HFFc6 (cell line): ENCODE results near the gene EOLA1. TPM values are rescaled to one million over a fixed set of nuclear protein-coding genes. Genes with fewer than 3 reads are reported as not detected.
A peak's percentile ranks its signal among the peaks of the same experiment; 100 is the strongest.
"Not testable (repeated sequence)": the region's sequence is repeated elsewhere in the genome, so short reads cannot be mapped to it uniquely, and the experiment has no call there.

Source experiments
- DNase-seq: peaks from one replicate; pipeline ENCODE4 v3.0.0-alpha.2; 2018
- H3K27ac Mint-ChIP-seq: 2 replicates; pipeline ENCODE4 v1.8.0; 2020; ENCODE audit warnings: mild to moderate bottlenecking, mixed read lengths
- H3K27me3 Mint-ChIP-seq: 2 replicates; pipeline ENCODE4 v1.8.0; 2021; ENCODE audit warnings: mild to moderate bottlenecking, moderate library complexity, mixed read lengths; ENCODE audit not compliant: insufficient read depth
- H3K36me3 Mint-ChIP-seq: 2 replicates; pipeline ENCODE4 v1.8.0; 2021; ENCODE audit warnings: low read depth, mixed read lengths
- H3K4me1 Mint-ChIP-seq: 2 replicates; pipeline ENCODE4 v1.8.0; 2020; ENCODE audit warnings: low read depth, mixed read lengths
- H3K4me3 Mint-ChIP-seq: 2 replicates; pipeline ENCODE4 v1.8.0; 2020; ENCODE audit warnings: mild to moderate bottlenecking, moderate library complexity, mixed read lengths
- H3K9me3 Mint-ChIP-seq: 2 replicates; pipeline ENCODE4 v1.8.0; 2020; ENCODE audit warnings: mild to moderate bottlenecking, mixed read lengths
- total RNA-seq, 6 experiments: library from RNA; stranded (reverse); fragmentation: NEBNext Ultra II Directional; extraction: Animal tissue kit (Norgen Biotek cat#: 25700); gene quantifications; 2 replicates in 1 of 6; 3 replicates in 5 of 6; pipeline ENCODE4 v1.2.3, GENCODE V29; 2021
- TF ChIP-seq, protein P1 (sequence below): fragments of 200-600 bp; sonication (generic); IDR thresholded peaks from 2 replicates; pipeline ENCODE4 v1.5.0; 2021; ENCODE audit warnings: antibody characterized with exemption, mild to moderate bottlenecking

Gene EOLA1
- total RNA-seq, 6 experiments from 2014 or later = 11.3 to 15.4 (median 13.6) TPM

- peaks cover 2% of the 10 kb centered on the region; the same call in 1 of the 2 replicates for H3K27me3 Mint-ChIP-seq
- no peaks in the 10 kb centered on the region for H3K9me3 Mint-ChIP-seq
- H3K36me3 Mint-ChIP-seq = peaks cover 14% of the 10 kb centered on the region
These were observed 45.2 kb upstream of the EOLA1 start for GRCh38 chrX:149495573-149496071.

GRCh38 chrX:149497054-149497453 lies 43.8 kb upstream of the EOLA1 start:
- Mint-ChIP-seq H3K27me3 (peaks cover 2% of the 10 kb centered on the region; the same call in 1 of the 2 replicates), H3K9me3 (no peaks in the 10 kb centered on the region), H3K4me3 (no peak overlapping the region), H3K36me3 (peaks cover 13% of the 10 kb centered on the region), H3K27ac (peak overlapping the region; percentile 76), H3K4me1 (peaks cover 38% of the 10 kb centered on the region; the same call in 1 of the 2 replicates)
- TF ChIP-seq, protein P1, sequence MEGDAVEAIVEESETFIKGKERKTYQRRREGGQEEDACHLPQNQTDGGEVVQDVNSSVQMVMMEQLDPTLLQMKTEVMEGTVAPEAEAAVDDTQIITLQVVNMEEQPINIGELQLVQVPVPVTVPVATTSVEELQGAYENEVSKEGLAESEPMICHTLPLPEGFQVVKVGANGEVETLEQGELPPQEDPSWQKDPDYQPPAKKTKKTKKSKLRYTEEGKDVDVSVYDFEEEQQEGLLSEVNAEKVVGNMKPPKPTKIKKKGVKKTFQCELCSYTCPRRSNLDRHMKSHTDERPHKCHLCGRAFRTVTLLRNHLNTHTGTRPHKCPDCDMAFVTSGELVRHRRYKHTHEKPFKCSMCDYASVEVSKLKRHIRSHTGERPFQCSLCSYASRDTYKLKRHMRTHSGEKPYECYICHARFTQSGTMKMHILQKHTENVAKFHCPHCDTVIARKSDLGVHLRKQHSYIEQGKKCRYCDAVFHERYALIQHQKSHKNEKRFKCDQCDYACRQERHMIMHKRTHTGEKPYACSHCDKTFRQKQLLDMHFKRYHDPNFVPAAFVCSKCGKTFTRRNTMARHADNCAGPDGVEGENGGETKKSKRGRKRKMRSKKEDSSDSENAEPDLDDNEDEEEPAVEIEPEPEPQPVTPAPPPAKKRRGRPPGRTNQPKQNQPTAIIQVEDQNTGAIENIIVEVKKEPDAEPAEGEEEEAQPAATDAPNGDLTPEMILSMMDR = no peak
- no peak for DNase-seq

More at GRCh38 chrX:149495573-149496071, 45.2 kb upstream of the EOLA1 start:
- Mint-ChIP-seq H3K27ac (peak overlapping the region; percentile 87), H3K4me3 (peak overlapping the region; percentile 31; the same call in 1 of the 2 replicates), H3K4me1 (peaks cover 39% of the 10 kb centered on the region)
- DNase-seq = peak; percentile 84
- TF ChIP-seq, protein P1 = no peak

DNA sequence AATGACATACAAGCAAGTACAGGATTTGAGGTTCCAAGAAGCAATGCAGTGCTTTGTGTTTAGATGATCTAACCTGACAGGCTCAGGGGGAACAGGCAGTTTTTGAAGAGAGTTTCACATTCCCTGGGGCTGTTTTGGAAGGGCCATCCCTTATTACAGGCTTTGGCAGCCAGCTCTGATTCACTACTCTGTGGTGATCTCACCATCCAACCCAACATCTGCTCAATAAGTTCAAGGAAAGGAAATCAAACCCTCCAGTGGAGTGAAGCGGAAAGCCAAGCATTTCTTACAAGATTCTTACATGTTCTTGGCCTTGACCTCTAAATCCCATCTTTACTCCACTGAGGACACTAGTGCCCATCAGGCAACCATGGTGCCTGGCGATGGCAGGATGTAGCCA lies 43.2 kb upstream of the EOLA1 start:
- Mint-ChIP-seq H3K4me1 (peaks cover 38% of the 10 kb centered on the region; the same call in 1 of the 2 replicates), H3K36me3 (peaks cover 13% of the 10 kb centered on the region), H3K9me3 (no peaks in the 10 kb centered on the region), H3K27ac (peak overlapping the region; percentile 76), H3K27me3 (peaks cover 2% of the 10 kb centered on the region; the same call in 1 of the 2 replicates), H3K4me3 (no peak overlapping the region)
- TF ChIP-seq, protein P1 = no peak
- DNase-seq = peak; percentile 72

DNA sequence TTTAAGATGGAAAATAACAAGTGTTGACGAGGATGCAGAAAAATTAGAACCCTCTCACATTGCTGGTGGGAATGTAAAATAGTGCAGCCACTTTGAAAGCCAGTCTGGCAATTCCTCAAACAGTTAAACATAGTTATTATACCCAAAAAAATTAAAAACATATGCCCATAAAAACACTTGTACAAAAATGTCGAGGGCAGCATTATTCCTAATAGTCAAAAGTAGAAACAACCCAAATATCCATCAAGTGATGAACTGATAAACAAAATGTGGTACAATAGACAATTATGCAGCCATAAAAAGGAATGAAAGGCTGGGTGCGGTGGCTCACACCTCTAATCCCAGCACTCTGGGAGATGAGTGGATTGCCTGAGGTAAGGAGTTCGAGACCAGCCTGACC lies 42.0 kb upstream of the EOLA1 start:
- Mint-ChIP-seq H3K36me3 (peaks cover 13% of the 10 kb centered on the region), H3K9me3 (no peaks in the 10 kb centered on the region), H3K4me3 (no peak overlapping the region), H3K4me1 (peaks cover 38% of the 10 kb centered on the region; the same call in 1 of the 2 replicates), H3K27me3 (peaks cover 2% of the 10 kb centered on the region; the same call in 1 of the 2 replicates), H3K27ac (no peak overlapping the region)
- TF ChIP-seq, protein P1 = no peak
- no peak for DNase-seq

GRCh38 chrX:149499766-149500165 lies 41.0 kb upstream of the EOLA1 start:
- TF ChIP-seq, protein P1 = no peak
- Mint-ChIP-seq H3K27ac (no peak overlapping the region), H3K4me1 (peaks cover 37% of the 10 kb centered on the region), H3K9me3 (no peaks in the 10 kb centered on the region), H3K27me3 (peaks cover 2% of the 10 kb centered on the region; the same call in 1 of the 2 replicates), H3K4me3 (no peak overlapping the region), H3K36me3 (peaks cover 13% of the 10 kb centered on the region)
- no peak for DNase-seq

- peak overlapping the region; percentile 56; the same call in 1 of the 2 replicates for H3K27ac Mint-ChIP-seq
- not testable (repeated sequence) for H3K4me3 Mint-ChIP-seq, H3K27me3 Mint-ChIP-seq, DNase-seq, H3K9me3 Mint-ChIP-seq, H3K36me3 Mint-ChIP-seq
- peaks cover 12% of the 10 kb centered on the region for H3K4me1 Mint-ChIP-seq
These were observed 37.9 kb upstream of the EOLA1 start for GRCh38 chrX:149502923-149503322.

GRCh38 chrX:149503446-149503845 lies 37.4 kb upstream of the EOLA1 start:
- peak overlapping the region; percentile 98 for H3K27ac Mint-ChIP-seq
- H3K4me1 Mint-ChIP-seq, H3K9me3 Mint-ChIP-seq, H3K36me3 Mint-ChIP-seq, H3K27me3 Mint-ChIP-seq: not testable (repeated sequence)
- DNase-seq = peak; percentile 86
- H3K4me3 Mint-ChIP-seq = peak overlapping the region; percentile 95; the same call in 1 of the 2 replicates
